ENCODE results near the gene LZTFL1.

Gene LZTFL1

DNA sequence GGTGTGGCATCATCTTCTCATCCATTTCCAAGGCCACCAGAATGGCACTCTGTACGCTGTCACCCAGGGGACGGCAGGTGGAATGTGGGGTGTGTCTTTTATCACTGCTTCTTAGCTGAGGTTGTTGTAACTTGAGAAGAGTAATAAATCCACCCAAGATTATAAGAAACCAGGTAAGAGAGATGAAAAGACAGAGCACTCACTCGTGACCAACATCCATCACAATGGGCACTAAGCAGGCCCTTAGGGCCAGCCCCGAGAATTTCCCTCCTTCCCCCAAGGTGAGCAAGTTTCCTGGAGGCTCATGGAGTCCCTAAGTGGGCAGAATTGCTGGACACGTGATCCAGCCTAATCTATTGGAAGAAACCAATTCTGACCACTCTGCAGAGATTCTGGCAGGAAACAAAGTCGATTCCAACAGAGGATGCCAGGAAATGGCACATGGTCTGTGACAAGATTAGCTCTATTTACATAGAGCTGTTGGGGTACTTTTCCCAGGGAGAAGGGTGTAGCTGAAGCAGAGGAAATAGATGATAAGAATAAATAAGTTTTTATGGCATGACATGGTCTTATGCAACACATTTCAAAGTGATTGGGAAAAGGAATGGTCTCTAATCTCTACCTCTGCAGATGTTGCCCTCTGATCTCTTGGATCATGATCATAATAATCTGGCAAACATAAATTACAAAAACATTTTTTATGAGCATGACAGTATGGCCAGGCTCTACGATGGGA, 68.0 kb downstream of the LZTFL1 start:
- no peak for DNase-seq (ENCODE audit: low read depth)
- TF ChIP-seq, protein P1, sequence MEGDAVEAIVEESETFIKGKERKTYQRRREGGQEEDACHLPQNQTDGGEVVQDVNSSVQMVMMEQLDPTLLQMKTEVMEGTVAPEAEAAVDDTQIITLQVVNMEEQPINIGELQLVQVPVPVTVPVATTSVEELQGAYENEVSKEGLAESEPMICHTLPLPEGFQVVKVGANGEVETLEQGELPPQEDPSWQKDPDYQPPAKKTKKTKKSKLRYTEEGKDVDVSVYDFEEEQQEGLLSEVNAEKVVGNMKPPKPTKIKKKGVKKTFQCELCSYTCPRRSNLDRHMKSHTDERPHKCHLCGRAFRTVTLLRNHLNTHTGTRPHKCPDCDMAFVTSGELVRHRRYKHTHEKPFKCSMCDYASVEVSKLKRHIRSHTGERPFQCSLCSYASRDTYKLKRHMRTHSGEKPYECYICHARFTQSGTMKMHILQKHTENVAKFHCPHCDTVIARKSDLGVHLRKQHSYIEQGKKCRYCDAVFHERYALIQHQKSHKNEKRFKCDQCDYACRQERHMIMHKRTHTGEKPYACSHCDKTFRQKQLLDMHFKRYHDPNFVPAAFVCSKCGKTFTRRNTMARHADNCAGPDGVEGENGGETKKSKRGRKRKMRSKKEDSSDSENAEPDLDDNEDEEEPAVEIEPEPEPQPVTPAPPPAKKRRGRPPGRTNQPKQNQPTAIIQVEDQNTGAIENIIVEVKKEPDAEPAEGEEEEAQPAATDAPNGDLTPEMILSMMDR (IDR thresholded peaks at IDR 0.05; ENCODE audit: control insufficient read depth, insufficient read depth, low read depth, low read length, missing control alignments) = no peak
- no peak overlapping the region for H3K4me3 ChIP-seq (ENCODE audit: control insufficient read depth, low read depth, low read length)
